Transverse colon (tissue), 4 donors: Measurements from ENCODE around the gene HIP1R. TPM values are rescaled to one million over a fixed set of nuclear protein-coding genes. Genes with fewer than 3 reads are reported as not detected.

Experiments
- DNase-seq: peaks from one replicate; pipeline ENCODE4 v3.0.0-alpha.2; 2019
- H3K27ac ChIP-seq, 4 donors: fragments of 200-600 bp; sonication (generic); 2 replicates each; pipeline ENCODE4 v1.5.1; 2016 to 2018; ENCODE audit warnings: inconsistent platforms in 4 of 4
- H3K27me3 ChIP-seq: fragments of 200-600 bp; sonication (generic); 2 replicates; pipeline ENCODE4 v1.5.1; 2017; ENCODE audit warnings: inconsistent platforms
- H3K36me3 ChIP-seq, 4 donors: fragments of 200-600 bp; sonication (generic); 2 replicates each; pipeline ENCODE4 v1.5.1; 2017 to 2019; ENCODE audit warnings: inconsistent platforms in 4 of 4
- H3K4me1 ChIP-seq, 4 donors: fragments of 200-600 bp; sonication (generic); 2 replicates each; pipeline ENCODE4 v1.5.1; 2017 to 2020; ENCODE audit warnings: inconsistent platforms in 4 of 4
- H3K4me3 ChIP-seq, 4 donors: fragments of 200-600 bp; sonication (generic); 1 replicate in 1 of 4; 2 replicates in 3 of 4; pipeline versions ENCODE4 v1.5.1 to v1.6.1; 2017 to 2019; ENCODE audit warnings: inconsistent platforms in 4 of 4
- H3K9me3 ChIP-seq, 2 donors: fragments of 200-600 bp; sonication (generic); 2 replicates each; pipeline ENCODE4 v1.5.1; 2017 to 2019; ENCODE audit warnings: inconsistent platforms in 2 of 2
- CTCF ChIP-seq, 5 experiments: fragments of 200-600 bp in 3 of 5; fragments of 450-650 bp in 2 of 5; sonication (generic) in 3 of 5; IDR thresholded peaks; 1 replicate in 2 of 5; 2 replicates in 3 of 5; pipeline ENCODE4 v1.5.1; 2016 to 2017; ENCODE audit warnings: antibody characterized with exemption in 5 of 5, inconsistent platforms in 3 of 5, mild to moderate bottlenecking in 2 of 5, moderate library complexity in 1 of 5
- EP300 ChIP-seq: sonication (generic); formaldehyde crosslinking; IDR thresholded peaks from one replicate; pipeline ENCODE4 v1.6.1; 2017; ENCODE audit warnings: antibody characterized with exemption, low read depth
- POLR2A ChIP-seq: fragments of 450-650 bp; IDR thresholded peaks from one replicate; pipeline ENCODE4 v1.6.1; 2016; ENCODE audit warnings: antibody characterized with exemption, mild to moderate bottlenecking, moderate library complexity
- POLR2AphosphoS5 ChIP-seq, 3 donors: sonication (generic); formaldehyde crosslinking; IDR thresholded peaks; one replicate each; pipeline ENCODE4 v1.6.1; 2016; ENCODE audit warnings: antibody characterized with exemption in 3 of 3
- WGBS, 2 donors: methylation state at CpG; one replicate each; pipeline ENCODE4 v1.1.5; 2018; ENCODE audit warnings: low coverage in 1 of 2; 5-methylcytosine and 5-hydroxymethylcytosine counted together
- in situ Hi-C, 4 donors: fragments of 200-750 bp; cut with MboI; loops; one replicate each; pipeline versions ENCODE4 v1.15.0 to v1.15.1; 2017; ENCODE audit warnings: low sequenced_read_pairs in 3 of 4, low pct_ligation_motif_present in 1 of 4, low pct_unique_long_range_greater_than_20kb in 1 of 4
- intact Hi-C: fragments of 100-400 bp; cut with DNase I; formaldehyde crosslinking; loops from one replicate; pipeline ENCODE4 v1.15.1; 2023; ENCODE audit warnings: low total_unique reads
- total RNA-seq, 4 donors: library from RNA; depleted of rRNA; stranded (reverse); fragments of >200 nt; gene quantifications; one replicate each; pipeline ENCODE4 v1.1.0, GENCODE V29; 2016

HIP1R gene
- total RNA-seq, 4 donors from 2014 or later: 72.4 to 459 (median 146) TPM

- 76 to 78% methylated on average over 11 of the region's 11 CpGs for WGBS, 2 donors
- TF ChIP-seq POLR2A (no peak), POLR2AphosphoS5 (IDR thresholded peaks at IDR 0.05) (no peak), CTCF (IDR thresholded peaks at IDR 0.05) (no peak), EP300 (no peak)
- no peak for DNase-seq
- Histone ChIP-seq H3K27ac (peak overlapping the region in 1 of 4 donors; percentile 37), H3K4me3 (no peak overlapping the region), H3K27me3 (no peaks in the 10 kb centered on the region), H3K36me3 (no peaks in the 10 kb centered on the region), H3K9me3 (no peaks in the 10 kb centered on the region), H3K4me1 (peaks cover 25 to 83% (median 43%) of the 10 kb centered on the region in 4 donors)
- in situ Hi-C loops: no loop called here
- intact Hi-C loops: no loop called here
Measured at GRCh38 chr12:122882908-122883558, 47.8 kb downstream of the HIP1R start.

DNA sequence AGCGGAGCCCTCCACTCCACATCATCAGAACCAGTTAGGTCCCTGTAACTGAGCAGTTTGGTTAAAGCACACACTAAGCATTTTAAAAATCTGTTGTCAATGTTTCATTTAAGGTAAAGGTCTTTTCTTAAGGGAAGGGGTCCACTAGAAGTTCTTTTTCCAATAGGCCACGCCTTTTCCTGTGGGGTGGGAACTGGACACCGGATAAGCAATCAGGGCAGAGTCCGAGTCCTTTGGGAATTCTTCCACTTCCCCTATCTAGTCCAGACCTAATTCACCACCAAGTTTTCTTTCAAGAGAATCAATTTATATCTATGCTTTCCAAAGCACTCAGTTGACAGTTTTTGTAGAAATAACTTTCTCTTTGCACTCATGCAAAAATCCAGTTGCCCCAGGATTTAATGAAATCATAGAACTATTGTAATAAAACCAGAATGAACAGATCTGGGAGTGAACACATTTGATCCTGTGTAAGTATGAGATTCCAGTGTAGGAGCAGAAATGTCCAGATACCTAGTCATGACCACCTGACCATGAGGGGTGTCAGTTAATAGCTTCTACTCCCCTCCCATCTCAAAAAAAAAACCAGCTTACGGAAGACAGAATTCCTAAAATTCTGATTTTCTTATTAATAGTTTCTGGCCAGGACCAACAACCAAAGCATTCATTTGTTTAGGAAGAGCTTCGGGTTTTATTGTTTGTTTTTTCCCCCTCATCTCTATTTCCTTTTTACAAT lies 49.0 kb downstream of the HIP1R start:
- no peak for DNase-seq
- TF ChIP-seq EP300 (no peak), CTCF (IDR thresholded peaks at IDR 0.05) (no peak), POLR2AphosphoS5 (IDR thresholded peaks at IDR 0.05) (no peak), POLR2A (no peak)
- Histone ChIP-seq H3K27me3 (no peaks in the 10 kb centered on the region), H3K27ac (peak overlapping the region; percentile 31 to 44 (median 40)), H3K4me1 (peaks cover 32 to 89% (median 54%) of the 10 kb centered on the region in 4 donors), H3K4me3 (no peak overlapping the region), H3K36me3 (no peaks in the 10 kb centered on the region), H3K9me3 (no peaks in the 10 kb centered on the region)
- in situ Hi-C loops: no loop called here
- intact Hi-C loops: no loop called here
- WGBS, 2 donors: 49 to 72% methylated on average over 3 to 6 of the region's 6 CpGs

DNA sequence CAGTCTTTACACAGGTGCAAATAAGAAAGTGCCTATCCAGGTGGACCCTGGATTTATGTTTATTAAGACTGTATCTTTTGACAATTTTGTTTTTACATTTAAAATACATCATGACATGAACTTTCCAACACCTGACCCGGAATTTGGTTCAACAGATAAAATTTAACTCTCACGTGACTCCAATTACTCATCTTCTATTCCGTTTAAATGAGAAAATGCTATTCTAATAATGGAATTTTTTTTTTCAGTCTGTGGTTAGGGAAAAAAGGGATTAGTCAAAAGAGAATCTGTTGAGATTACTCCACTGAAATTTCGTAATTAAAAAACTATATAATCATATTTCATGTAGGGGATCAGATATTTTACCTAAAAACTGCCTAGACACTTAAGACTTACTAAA lies 49.6 kb downstream of the HIP1R start:
- H3K4me1 ChIP-seq: peaks cover 35 to 89% (median 54%) of the 10 kb centered on the region in 4 donors
- no peaks in the 10 kb centered on the region for H3K27me3 ChIP-seq
- no peaks in the 10 kb centered on the region for H3K9me3 ChIP-seq
- H3K36me3 ChIP-seq: no peaks in the 10 kb centered on the region
- no peak for DNase-seq
- 63 to 71% methylated on average over 4 of the region's 4 CpGs for WGBS, 2 donors
- H3K27ac ChIP-seq: peak overlapping the region in 3 of 4 donors; percentile 37 to 44 (median 42)
- TF ChIP-seq POLR2A: no peak
- TF ChIP-seq POLR2AphosphoS5 (IDR thresholded peaks at IDR 0.05): no peak
- TF ChIP-seq EP300: no peak
- no peak for TF ChIP-seq CTCF (IDR thresholded peaks at IDR 0.05)
- intact Hi-C loops (loop anchor here (5.0 kb wide), 1 partner anchor 278 kb away; no protein-coding TSS in a partner anchor), in situ Hi-C loops (no loop called here)
- H3K4me3 ChIP-seq: no peak overlapping the region

DNA sequence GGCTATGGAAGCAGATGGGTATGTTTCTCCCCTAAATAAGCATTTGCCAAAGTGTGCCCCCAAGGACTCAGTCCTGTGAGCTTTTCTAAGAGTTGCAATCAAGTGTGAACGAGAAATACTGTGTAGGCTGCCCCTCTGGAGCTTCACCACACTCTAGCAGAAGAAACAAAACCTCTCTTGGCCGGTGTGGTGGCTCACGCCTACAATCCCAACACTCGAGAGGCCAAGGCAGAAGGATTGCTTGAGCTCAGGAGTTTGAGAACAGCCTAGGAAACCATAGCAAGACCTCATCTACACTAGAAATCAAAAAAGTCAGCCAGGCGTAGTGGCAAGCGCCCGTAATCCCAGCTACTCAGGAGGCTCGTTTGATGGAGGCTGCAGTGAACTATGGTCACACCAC lies 50.9 kb downstream of the HIP1R start:
- Histone ChIP-seq H3K27ac (peak overlapping the region; percentile 93 to 98 (median 95)), H3K4me3 (no peak overlapping the region), H3K36me3 (no peaks in the 10 kb centered on the region), H3K9me3 (no peaks in the 10 kb centered on the region), H3K4me1 (peaks cover 48 to 91% (median 65%) of the 10 kb centered on the region in 4 donors), H3K27me3 (no peaks in the 10 kb centered on the region)
- no peak for DNase-seq
- no peak for TF ChIP-seq POLR2A
- intact Hi-C loops (loop anchor here (5.0 kb wide), 1 partner anchor 279 kb away; no protein-coding TSS in a partner anchor), in situ Hi-C loops (no loop called here)
- WGBS, 2 donors: 91 to 100% methylated on average over 1 to 8 of the region's 8 CpGs
